Central memory CD4-positive, alpha-beta T cell (primary cell): ENCODE results near the gene ICAM5.
"Not testable (repeated sequence)": the region's sequence is repeated elsewhere in the genome, so short reads cannot be mapped to it uniquely, and the experiment has no call there.

ENCODE experiments used
- DNase-seq: peaks from one replicate; pipeline ENCODE4 v3.0.0; 2022

The ICAM5 gene

GRCh38 chr19:10321417-10321797 is 31.7 kb downstream of the ICAM5 start:
- no peak for DNase-seq

- DNase-seq, result no peak
These were observed 32.4 kb downstream of the ICAM5 start for GRCh38 chr19:10321874-10322835.

GRCh38 chr19:10325732-10326131 is 36.0 kb downstream of the ICAM5 start:
- no peak for DNase-seq

- DNase-seq, result no peak
These were observed 38.0 kb downstream of the ICAM5 start for GRCh38 chr19:10327793-10328192.

GRCh38 chr19:10328558-10329429 is 39.0 kb downstream of the ICAM5 start:
- DNase-seq, result no peak

GRCh38 chr19:10329555-10329954 is 39.8 kb downstream of the ICAM5 start:
- no peak for DNase-seq

- DNase-seq, result no peak
These were observed 42.6 kb downstream of the ICAM5 start for GRCh38 chr19:10332158-10332964.

GRCh38 chr19:10332965-10333757 is 43.4 kb downstream of the ICAM5 start, which contains the start of gene RAVER1:
TSS of gene RAVER1 (minus strand) at chr19:10333529. CDS start at chr19:10333507, 22 bp downstream.
- peak; percentile 97 for DNase-seq

GRCh38 chr19:10333758-10334587 is 44.2 kb downstream of the ICAM5 start:
- no peak for DNase-seq

- no peak for DNase-seq
These were observed 45.0 kb downstream of the ICAM5 start for GRCh38 chr19:10334588-10335351.

- no peak for DNase-seq
These were observed 45.7 kb downstream of the ICAM5 start for GRCh38 chr19:10335352-10335985.

- DNase-seq, result not testable (repeated sequence)
These were observed 47.0 kb downstream of the ICAM5 start for GRCh38 chr19:10336725-10337124.

GRCh38 chr19:10338940-10339339 is 49.2 kb downstream of the ICAM5 start:
- no peak for DNase-seq

GRCh38 chr19:10339380-10339960 is 49.7 kb downstream of the ICAM5 start, which contains the start of gene ICAM3:
TSS of gene ICAM3 (minus strand) at chr19:10339624. CDS start at chr19:10339614, 10 bp downstream.
- peak; percentile 49 for DNase-seq

GRCh38 chr19:10339977-10340376 is 50.2 kb downstream of the ICAM5 start:
- DNase-seq, result no peak

GRCh38 chr19:10343495-10343894 is 53.7 kb downstream of the ICAM5 start:
- no peak for DNase-seq

GRCh38 chr19:10344780-10345179 is 55.0 kb downstream of the ICAM5 start:
- DNase-seq, result no peak
